ENCODE data around the gene TEAD1.

Gene TEAD1

GRCh38 chr11:12686246-12687060, 12.2 kb downstream of the TEAD1 start:
- no peak for DNase-seq
- ATAC-seq, result peak; percentile 49

- DNase-seq (no peak), ATAC-seq (no peak)
These were observed 13.0 kb downstream of the TEAD1 start for GRCh38 chr11:12687216-12687623.

- DNase-seq (no peak), ATAC-seq (no peak)
These were observed 13.5 kb downstream of the TEAD1 start for GRCh38 chr11:12687740-12688139.

- ATAC-seq (no peak), DNase-seq (no peak)
These were observed 15.0 kb downstream of the TEAD1 start for GRCh38 chr11:12689029-12689755.

GRCh38 chr11:12690663-12691062, 16.4 kb downstream of the TEAD1 start:
- ATAC-seq, result no peak
- no peak for DNase-seq

GRCh38 chr11:12691473-12691872, 17.3 kb downstream of the TEAD1 start:
- DNase-seq, result no peak
- ATAC-seq, result no peak

GRCh38 chr11:12692229-12693075, 18.2 kb downstream of the TEAD1 start:
- ATAC-seq, result no peak

GRCh38 chr11:12693094-12693478, 18.9 kb downstream of the TEAD1 start:
- DNase-seq (no peak), ATAC-seq (no peak)

More at GRCh38 chr11:12692229-12693075, 18.2 kb downstream of the TEAD1 start:
- no peak for DNase-seq

GRCh38 chr11:12693479-12694182, 19.4 kb downstream of the TEAD1 start:
- ATAC-seq (peak; percentile 82), DNase-seq (peak; percentile 8)

- DNase-seq, result no peak
- ATAC-seq, result no peak
These were observed 19.9 kb downstream of the TEAD1 start for GRCh38 chr11:12694183-12694531.

- DNase-seq (no peak), ATAC-seq (no peak)
These were observed 21.1 kb downstream of the TEAD1 start for GRCh38 chr11:12695221-12695794.

GRCh38 chr11:12695873-12696272, 21.7 kb downstream of the TEAD1 start:
- DNase-seq (no peak), ATAC-seq (no peak)

- ATAC-seq (no peak), DNase-seq (no peak)
These were observed 22.8 kb downstream of the TEAD1 start for GRCh38 chr11:12696911-12697581.

GRCh38 chr11:12698048-12698447, 23.8 kb downstream of the TEAD1 start:
- DNase-seq (no peak), ATAC-seq (no peak)

- no peak for ATAC-seq
- DNase-seq, result no peak
These were observed 27.8 kb downstream of the TEAD1 start for GRCh38 chr11:12701811-12702592.

- DNase-seq (no peak), ATAC-seq (no peak)
These were observed 28.8 kb downstream of the TEAD1 start for GRCh38 chr11:12702999-12703453.

- DNase-seq, result no peak
These were observed 29.8 kb downstream of the TEAD1 start for GRCh38 chr11:12704049-12704448.

GRCh38 chr11:12705874-12706273, 31.7 kb downstream of the TEAD1 start:
- no peak for DNase-seq

More at GRCh38 chr11:12704049-12704448, 29.8 kb downstream of the TEAD1 start:
- ATAC-seq, result no peak

GRCh38 chr11:12706545-12707499, 32.6 kb downstream of the TEAD1 start:
- ATAC-seq (no peak), DNase-seq (no peak)

More at GRCh38 chr11:12705874-12706273, 31.7 kb downstream of the TEAD1 start:
- ATAC-seq, result no peak

Measured in stimulated activated naive CD8-positive, alpha-beta T cell treated with anti-CD3 and anti-CD28 coated beads, Interleukin-15, Interleukin-2, amounts not matched to agents 100 U/mL and 50 U/mL, for 24 hours (primary cell).